HG03575 (cell line): Measurements from ENCODE around the gene CCNJL.
"Not testable (repeated sequence)": the region's sequence is repeated elsewhere in the genome, so short reads cannot be mapped to it uniquely, and the experiment has no call there.

Experiments used
- ATAC-seq: cut with Tn5 transposase; IDR thresholded peaks from one replicate; pipeline ENCODE4 v1.9.1; 2021; ENCODE audit not compliant: unreplicated experiment, insufficient number of reproducible peaks, low FRiP score; ENCODE audit errors: extremely low read depth

CCNJL gene

DNA sequence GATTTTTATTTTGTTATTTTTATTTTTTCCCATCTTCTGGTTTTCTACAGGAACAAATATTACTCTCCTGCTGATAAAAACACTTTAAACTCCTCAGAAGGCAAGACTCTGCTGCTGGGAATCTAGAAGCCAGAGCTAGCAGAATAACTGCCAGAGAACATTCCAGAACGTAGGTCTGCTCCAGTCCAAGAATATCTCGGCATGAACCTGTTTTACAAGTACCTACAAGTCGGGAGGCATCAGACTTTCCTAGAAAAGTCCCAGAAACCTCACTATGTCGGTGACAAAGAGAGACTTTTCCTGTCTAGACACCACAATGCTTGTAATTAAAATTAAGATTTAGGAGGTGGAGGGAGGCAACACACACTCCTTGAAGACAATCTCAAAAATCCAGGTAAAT, 41.7 kb downstream of the CCNJL start:
- no peak for ATAC-seq

GRCh38 chr5:160269017-160269416, 43.3 kb downstream of the CCNJL start:
- no peak for ATAC-seq

DNA sequence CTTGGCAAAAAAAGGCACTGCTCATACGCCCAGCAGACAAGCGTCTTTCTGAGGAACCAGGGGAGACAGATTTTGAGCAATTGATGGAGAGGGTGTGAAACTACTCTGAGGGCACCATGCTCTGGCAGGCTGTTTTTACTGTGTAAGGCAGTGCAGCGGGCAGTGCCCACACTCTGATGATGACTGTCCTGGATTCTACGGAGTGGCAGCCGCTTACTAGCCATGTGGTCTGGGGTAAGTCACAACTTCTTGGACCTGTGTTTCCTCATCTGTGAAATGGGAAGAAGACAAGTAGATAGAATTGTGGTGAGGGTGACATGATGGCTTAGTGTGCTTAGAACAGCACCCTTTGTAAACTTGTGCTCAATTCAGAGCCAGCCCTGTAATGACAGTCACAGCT, 44.2 kb downstream of the CCNJL start:
- ATAC-seq, result no peak

- ATAC-seq, result no peak
Measured at GRCh38 chr5:160266752-160267345, 45.5 kb downstream of the CCNJL start.

DNA sequence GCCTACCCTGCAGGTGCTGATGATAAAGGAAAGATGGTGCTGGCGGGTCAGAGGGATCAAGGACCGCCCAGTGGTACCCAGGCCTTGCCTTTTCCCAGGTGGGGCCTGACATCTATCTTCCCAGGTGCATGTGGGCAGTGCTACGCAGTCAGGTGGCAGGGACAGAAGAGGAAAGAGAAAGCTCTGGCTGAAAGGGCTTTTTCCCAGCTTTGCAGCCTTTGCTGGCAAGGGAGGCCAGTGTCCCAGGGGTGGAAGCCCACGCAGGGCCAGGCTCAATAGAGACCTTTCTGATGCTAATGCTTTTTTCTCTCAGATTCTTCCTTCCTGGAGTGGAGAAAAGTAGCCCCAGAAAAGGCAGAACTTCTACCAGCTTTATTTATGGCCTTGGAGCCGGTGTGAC, 46.3 kb downstream of the CCNJL start:
- ATAC-seq, result no peak

DNA sequence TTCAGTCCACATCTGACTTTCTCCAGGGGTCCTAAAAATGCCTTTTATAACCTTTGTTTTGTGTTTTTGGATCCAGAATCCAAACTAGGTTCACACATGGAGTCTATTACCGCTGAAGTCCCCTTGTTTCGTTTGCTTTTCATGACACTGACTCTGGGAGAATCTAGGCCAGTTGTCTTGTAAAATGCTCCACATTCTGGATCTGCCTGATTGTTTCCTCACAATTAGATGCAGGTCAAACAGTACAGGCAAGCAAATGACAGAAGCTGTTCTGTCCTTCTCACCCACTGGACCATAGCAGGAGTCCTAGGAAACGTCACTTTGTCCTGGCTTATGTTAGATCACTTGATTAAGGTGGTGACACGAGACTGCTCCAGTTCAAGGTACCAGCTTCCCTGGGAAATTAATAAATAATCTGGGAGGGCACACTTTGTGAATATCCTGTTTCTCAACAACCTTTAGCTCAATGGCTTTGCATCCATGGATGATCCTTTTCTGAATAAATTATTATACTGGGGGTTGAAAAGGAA, 49.0 kb downstream of the CCNJL start:
- no peak for ATAC-seq

GRCh38 chr5:160262151-160263074, 50.0 kb downstream of the CCNJL start:
- ATAC-seq, result no peak

GRCh38 chr5:160260881-160261815, 51.2 kb downstream of the CCNJL start:
- no peak for ATAC-seq

GRCh38 chr5:160260006-160260775, 52.2 kb downstream of the CCNJL start:
- no peak for ATAC-seq

- ATAC-seq, result no peak
Measured at GRCh38 chr5:160259341-160259740, 53.0 kb downstream of the CCNJL start.

GRCh38 chr5:160254706-160255105, 57.7 kb downstream of the CCNJL start:
- ATAC-seq, result no peak

DNA sequence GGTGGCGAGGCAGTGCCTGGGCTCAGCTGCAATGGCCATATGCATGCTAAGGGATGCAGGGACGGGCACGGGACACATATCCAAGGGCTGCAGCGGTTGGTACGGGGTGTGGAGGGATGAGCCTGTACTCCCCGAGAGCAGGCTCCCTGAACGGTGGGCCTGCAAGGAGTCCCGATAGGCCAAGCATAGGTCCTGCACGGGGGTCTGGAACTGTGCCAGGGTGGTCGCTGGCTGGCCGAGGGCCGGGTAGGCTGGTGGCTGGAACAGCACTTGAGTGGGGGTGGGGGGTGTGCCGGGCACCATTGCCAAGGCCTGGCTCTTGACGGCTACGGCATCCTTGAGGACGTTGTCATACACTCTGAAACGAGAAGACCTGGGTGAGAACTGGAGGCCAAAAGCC, 58.9 kb downstream of the CCNJL start:
- ATAC-seq, result no peak

- no peak for ATAC-seq
Measured at GRCh38 chr5:160252916-160253315, 59.4 kb downstream of the CCNJL start.

DNA sequence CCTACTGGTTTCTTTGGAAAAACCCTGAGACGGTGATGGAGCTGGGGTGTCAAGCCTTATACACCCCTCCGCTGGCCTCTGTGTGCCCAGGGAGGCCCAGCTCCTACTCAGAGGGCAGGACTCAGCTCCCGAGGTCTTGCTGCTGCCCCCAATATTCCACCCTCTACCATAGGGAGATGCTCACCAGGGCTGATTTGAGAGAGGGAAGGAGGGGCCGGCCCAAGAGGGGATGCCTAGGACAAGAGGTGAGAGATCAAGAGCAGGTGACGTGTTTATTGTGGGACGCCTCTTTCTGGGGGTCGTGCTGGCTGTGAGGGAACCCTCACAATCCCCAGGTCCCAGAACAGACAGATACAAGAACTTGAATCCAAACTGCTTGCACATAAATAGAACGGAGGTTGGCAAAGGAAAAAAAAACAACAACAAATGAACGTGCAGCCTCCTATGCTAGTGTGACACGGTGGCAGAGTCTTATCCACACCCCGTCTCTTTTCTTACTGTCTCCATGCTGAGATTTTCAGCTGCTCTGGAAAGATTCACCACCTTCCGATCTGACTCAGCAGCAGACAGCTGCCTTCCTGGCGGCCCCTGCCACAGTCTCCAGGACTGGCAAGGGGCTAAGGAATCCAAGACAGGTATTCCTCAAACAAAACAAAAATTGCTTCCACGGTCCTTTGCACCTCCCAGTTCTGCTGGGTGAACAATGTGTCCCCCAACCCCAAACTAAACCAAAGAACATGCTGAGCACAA, 60.8 kb downstream of the CCNJL start:
- ATAC-seq, result no peak

DNA sequence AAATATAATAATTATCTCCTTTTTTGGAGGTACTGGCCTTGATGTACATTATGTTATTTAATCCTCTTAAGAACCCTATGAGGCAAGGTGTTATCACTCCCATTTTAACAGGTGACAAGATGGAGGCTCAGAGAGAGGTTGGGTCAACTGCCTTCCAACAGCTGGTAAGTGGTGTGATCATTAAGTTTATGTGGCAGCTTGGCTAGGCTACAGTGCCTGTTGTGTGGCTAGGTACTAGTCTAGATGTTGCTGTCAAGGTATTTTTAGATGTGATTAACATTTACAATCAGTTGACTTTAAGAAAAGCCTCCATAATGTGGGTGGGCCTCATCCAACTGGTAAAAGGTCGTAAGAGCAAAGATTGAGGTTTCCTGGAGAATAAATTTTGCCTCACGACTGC, 61.5 kb downstream of the CCNJL start:
- no peak for ATAC-seq

- no peak for ATAC-seq
Measured at GRCh38 chr5:160250226-160250625, 62.1 kb downstream of the CCNJL start.

DNA sequence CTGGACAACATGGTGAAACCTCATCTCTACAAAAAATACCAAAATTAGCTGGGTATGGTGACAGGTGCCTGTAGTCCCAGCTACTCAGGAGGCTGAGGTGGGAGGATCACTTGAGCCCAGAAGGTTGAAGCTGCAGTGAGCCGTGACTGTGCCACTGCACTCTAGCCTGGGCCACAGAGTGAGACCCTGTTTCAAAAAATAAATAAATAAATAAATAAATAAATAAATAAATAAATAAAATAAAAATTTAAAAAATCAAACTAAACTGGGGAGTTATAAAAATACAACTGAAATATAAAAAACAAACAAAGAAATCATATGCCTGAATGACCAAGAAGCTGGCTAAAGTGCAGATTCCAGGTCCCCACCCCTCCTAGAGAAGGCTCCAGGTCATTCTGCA, 62.8 kb downstream of the CCNJL start:
- ATAC-seq, result not testable (repeated sequence)

DNA sequence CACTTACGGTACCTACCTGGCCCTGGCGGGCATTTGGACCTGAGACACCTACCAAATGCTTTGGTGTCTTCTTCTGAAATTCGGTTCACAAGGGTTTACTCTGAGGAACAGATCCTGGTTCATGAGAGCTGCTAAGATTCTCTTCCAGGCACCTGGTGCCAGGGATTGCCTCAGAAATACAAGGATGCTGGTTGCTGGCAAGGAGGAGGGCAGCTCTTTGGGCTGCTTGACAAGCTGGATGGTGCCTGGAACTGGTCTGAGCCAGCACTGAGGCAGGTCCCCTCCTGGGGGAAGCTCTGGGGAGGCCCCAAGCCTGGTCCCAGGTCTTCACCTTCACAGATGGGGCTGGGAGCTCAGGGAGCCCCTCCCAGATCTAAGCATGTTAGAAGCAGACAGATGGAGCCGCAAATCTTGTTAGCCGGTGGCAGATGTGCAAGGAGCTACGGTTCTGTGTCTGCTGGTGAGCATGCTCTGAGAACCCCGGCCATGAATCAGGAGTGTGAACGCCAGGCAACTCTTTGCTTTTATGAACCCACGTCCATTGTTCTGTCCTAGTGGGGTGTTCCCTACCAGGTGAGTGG, 66.8 kb downstream of the CCNJL start:
- ATAC-seq, result no peak
